CD14-positive monocyte (primary cell): ENCODE measurements around the gene HAND1. TPM values are rescaled to one million over a fixed set of nuclear protein-coding genes. Genes with fewer than 3 reads are reported as not detected.

ENCODE experiments used
- DNase-seq, 3 donors: peaks; one replicate each; pipeline ENCODE4 v3.0.0-alpha.2; 2011 to 2022
- H2AFZ ChIP-seq: 2 replicates; pipeline ENCODE4 v1.6.0; 2012; ENCODE audit warnings: mild to moderate bottlenecking, low read depth, low read length, inconsistent platforms; ENCODE audit not compliant: insufficient read depth, poor library complexity, severe bottlenecking
- H3K27ac ChIP-seq, 2 donors: 1 replicate in 1 of 2; 2 replicates in 1 of 2; pipeline ENCODE4 v1.5.1; 2012 to 2013; ENCODE audit warnings: low read length in 2 of 2, control low read depth in 1 of 2, inconsistent platforms in 1 of 2, low read depth in 1 of 2, mild to moderate bottlenecking in 1 of 2
- H3K27me3 ChIP-seq, 2 donors: one replicate each; pipeline versions ENCODE4 v1.6.0 to v1.6.1; 2011 to 2013; ENCODE audit warnings: low read length in 2 of 2; ENCODE audit not compliant: control insufficient read depth in 2 of 2, insufficient read depth in 2 of 2
- H3K36me3 ChIP-seq, 2 donors: replicated peaks in 1 of 2; 1 replicate in 1 of 2; 2 replicates in 1 of 2; pipeline versions ENCODE4 v1.5.1 to v1.6.1; 2012 to 2013; ENCODE audit warnings: low read length in 2 of 2, control low read depth in 1 of 2, inconsistent platforms in 1 of 2, mild to moderate bottlenecking in 1 of 2; ENCODE audit not compliant: insufficient read depth in 2 of 2, control insufficient read depth in 1 of 2
- H3K4me1 ChIP-seq, 2 donors: 1 replicate in 1 of 2; 2 replicates in 1 of 2; pipeline versions ENCODE4 v1.5.1 to v1.6.1; 2012 to 2013; ENCODE audit warnings: low read length in 2 of 2, control low read depth in 1 of 2, inconsistent platforms in 1 of 2, mild to moderate bottlenecking in 1 of 2, moderate library complexity in 1 of 2; ENCODE audit not compliant: insufficient read depth in 2 of 2, control insufficient read depth in 1 of 2
- H3K4me2 ChIP-seq: replicated peaks from 2 replicates; pipeline ENCODE3; 2012; ENCODE audit warnings: low read length, moderate library complexity, mild to moderate bottlenecking; ENCODE audit not compliant: poor library complexity, severe bottlenecking; ENCODE audit errors: extremely low read depth
- H3K4me3 ChIP-seq, 3 experiments: fragments of 200-600 bp in 1 of 3; sonication (generic) in 1 of 3; replicated peaks in 1 of 3; 1 replicate in 2 of 3; 2 replicates in 1 of 3; pipeline ENCODE4 v1.5.1; 2011 to 2013; ENCODE audit warnings: low read length in 3 of 3, mild to moderate bottlenecking in 3 of 3, control low read depth in 2 of 3, low read depth in 2 of 3, inconsistent platforms in 1 of 3, moderate library complexity in 1 of 3
- H3K79me2 ChIP-seq: 2 replicates; pipeline ENCODE4 v1.6.0; 2012; ENCODE audit warnings: mild to moderate bottlenecking, control low read depth, inconsistent platforms, low read length, moderate library complexity; ENCODE audit not compliant: insufficient read depth
- H3K9ac ChIP-seq: 2 replicates; pipeline ENCODE4 v1.6.0; 2017; ENCODE audit warnings: low read length, mild to moderate bottlenecking; ENCODE audit not compliant: insufficient read depth, poor library complexity, severe bottlenecking
- H3K9me3 ChIP-seq, 2 donors: replicated peaks in 1 of 2; 1 replicate in 1 of 2; 2 replicates in 1 of 2; pipeline versions ENCODE4 v1.5.1 to v1.6.1; 2012 to 2013; ENCODE audit warnings: low read length in 2 of 2, control low read depth in 1 of 2; ENCODE audit not compliant: control insufficient read depth in 1 of 2, insufficient read depth in 1 of 2
- H4K20me1 ChIP-seq: 2 replicates; pipeline ENCODE4 v1.6.0; 2012; ENCODE audit warnings: mild to moderate bottlenecking, low read length, control low read depth, moderate library complexity; ENCODE audit not compliant: insufficient read depth
- H3K27ac Mint-ChIP-seq, 7 donors: one replicate each; pipeline ENCODE4 v1.8.0; 2020; ENCODE audit warnings: mild to moderate bottlenecking in 7 of 7, mixed read lengths in 7 of 7, moderate library complexity in 6 of 7, inconsistent platforms in 2 of 7
- H3K27me3 Mint-ChIP-seq, 3 donors: one replicate each; pipeline ENCODE4 v1.8.0; 2021 to 2022; ENCODE audit warnings: low read depth in 3 of 3, mild to moderate bottlenecking in 3 of 3, mixed read lengths in 3 of 3, moderate library complexity in 3 of 3, inconsistent platforms in 1 of 3
- H3K36me3 Mint-ChIP-seq, 2 donors: one replicate each; pipeline ENCODE4 v1.8.0; 2020; ENCODE audit warnings: mixed read lengths in 2 of 2, inconsistent platforms in 1 of 2, mild to moderate bottlenecking in 1 of 2
- H3K4me1 Mint-ChIP-seq: one replicate; pipeline ENCODE4 v1.8.0; 2020; ENCODE audit warnings: mild to moderate bottlenecking, mixed read lengths
- H3K4me3 Mint-ChIP-seq, 2 donors: one replicate each; pipeline ENCODE4 v1.8.0; 2020; ENCODE audit warnings: mild to moderate bottlenecking in 2 of 2, mixed read lengths in 2 of 2, moderate library complexity in 1 of 2
- H3K9me3 Mint-ChIP-seq, 7 donors: one replicate each; pipeline ENCODE4 v1.8.0; 2020 to 2022; ENCODE audit warnings: mixed read lengths in 7 of 7, mild to moderate bottlenecking in 6 of 7, moderate library complexity in 6 of 7, inconsistent platforms in 2 of 7
- CTCF ChIP-seq: fragments of 200-600 bp; IDR thresholded peaks from one replicate; pipeline ENCODE4 v1.8.0; 2022; ENCODE audit warnings: antibody characterized with exemption, mild to moderate bottlenecking
- WGBS: methylation state at CpG from one replicate; pipeline ENCODE4 v1.1.5; 2013; ENCODE audit warnings: missing lambda C conversion rate; ENCODE audit not compliant: insufficient coverage; 5-methylcytosine and 5-hydroxymethylcytosine counted together
- intact Hi-C, 2 donors: fragments of 100-400 bp; cut with micrococcal nuclease; formaldehyde crosslinking; loops; one replicate each; pipeline versions ENCODE4 v1.15.0 to v1.15.1; 2023
- polyA plus RNA-seq, 3 donors: library from polyadenylated mRNA; depleted of rRNA in 1 of 3; unstranded in 2 of 3; stranded (reverse) in 1 of 3; fragments of 300-500 nt in 2 of 3; fragments of >200 nt in 1 of 3; fragmentation: Illumina TruSeq in 2 of 3; gene quantifications; 1 replicate in 2 of 3; 2 replicates in 1 of 3; pipeline ENCODE4 v1.2.3, GENCODE V29; 2012 to 2021

HAND1 gene
- polyA plus RNA-seq, 3 donors: not detected

GRCh38 chr5:154506049-154506715 is 28.2 kb upstream of the HAND1 start:
- Histone ChIP-seq H3K4me2 (no peak overlapping the region), H2AFZ (no peak overlapping the region), H3K4me1 (no peaks in the 10 kb centered on the region), H3K9ac (no peak overlapping the region), H3K36me3 (no peaks in the 10 kb centered on the region), H3K27ac (no peak overlapping the region), H3K79me2 (no peaks in the 10 kb centered on the region), H3K4me3 (no peak overlapping the region), H3K9me3 (no peaks in the 10 kb centered on the region), H3K27me3 (peaks cover 0 to 7% of the 10 kb centered on the region in 2 donors), H4K20me1 (no peaks in the 10 kb centered on the region)
- WGBS: 85% methylated on average over 8 of the region's 8 CpGs
- no peak for TF ChIP-seq CTCF
- Mint-ChIP-seq H3K4me3 (no peak overlapping the region), H3K9me3 (peaks cover 0 to 5% (median 0%) of the 10 kb centered on the region in 7 donors), H3K27ac (no peak overlapping the region), H3K27me3 (peaks cover 6 to 12% (median 7%) of the 10 kb centered on the region in 3 donors), H3K36me3 (no peaks in the 10 kb centered on the region), H3K4me1 (no peaks in the 10 kb centered on the region)
- no peak for DNase-seq
- intact Hi-C loops: no loop called here

GRCh38 chr5:154505567-154505966 is 27.5 kb upstream of the HAND1 start:
- H3K27ac Mint-ChIP-seq: no peak overlapping the region
- peaks cover 0 to 5% (median 0%) of the 10 kb centered on the region in 7 donors for H3K9me3 Mint-ChIP-seq
- no peaks in the 10 kb centered on the region for H3K36me3 Mint-ChIP-seq
- no peak overlapping the region for H2AFZ ChIP-seq
- no peak overlapping the region for H3K9ac ChIP-seq
- H3K27me3 Mint-ChIP-seq: peaks cover 6 to 12% (median 11%) of the 10 kb centered on the region in 3 donors
- 83% methylated on average over 10 of the region's 10 CpGs for WGBS
- no peak for TF ChIP-seq CTCF
- no peaks in the 10 kb centered on the region for H3K79me2 ChIP-seq
- peaks cover 0 to 7% of the 10 kb centered on the region in 2 donors for H3K27me3 ChIP-seq
- H3K27ac ChIP-seq: no peak overlapping the region
- H3K4me1 ChIP-seq: no peaks in the 10 kb centered on the region
- intact Hi-C loops: no loop called here
- no peak overlapping the region for H3K4me3 Mint-ChIP-seq
- DNase-seq: no peak
- H3K4me1 Mint-ChIP-seq: no peaks in the 10 kb centered on the region
- no peak overlapping the region for H3K4me2 ChIP-seq
- H3K4me3 ChIP-seq: no peak overlapping the region
- H3K9me3 ChIP-seq: no peaks in the 10 kb centered on the region
- no peaks in the 10 kb centered on the region for H3K36me3 ChIP-seq
- no peaks in the 10 kb centered on the region for H4K20me1 ChIP-seq
